Nephron (organoid): ENCODE measurements around the gene TAS2R20.

Source experiments
- H3K27ac Mint-ChIP-seq, 3 experiments: 2 replicates each; pipeline ENCODE4 v1.8.0; 2020; ENCODE audit warnings: mixed read lengths in 3 of 3, mild to moderate bottlenecking in 2 of 3, moderate library complexity in 1 of 3
- H3K27me3 Mint-ChIP-seq: 2 replicates; pipeline ENCODE4 v1.8.0; 2021; ENCODE audit warnings: low read depth, mild to moderate bottlenecking, moderate library complexity, mixed read lengths
- H3K36me3 Mint-ChIP-seq: 2 replicates; pipeline ENCODE4 v1.8.0; 2020; ENCODE audit warnings: low read depth, mixed read lengths
- H3K4me1 Mint-ChIP-seq: 2 replicates; pipeline ENCODE4 v1.8.0; 2020; ENCODE audit warnings: mixed read lengths
- H3K4me3 Mint-ChIP-seq, 3 experiments: 2 replicates each; pipeline ENCODE4 v1.8.0; 2020; ENCODE audit warnings: mild to moderate bottlenecking in 3 of 3, mixed read lengths in 3 of 3, moderate library complexity in 2 of 3
- H3K9me3 Mint-ChIP-seq: 2 replicates; pipeline ENCODE4 v1.8.0; 2020; ENCODE audit warnings: mixed read lengths
- CTCF ChIP-seq, 3 experiments: fragments of 200-600 bp; sonication (generic); IDR thresholded peaks; one replicate each; pipeline ENCODE4 v1.5.0; 2021; ENCODE audit warnings: antibody characterized with exemption in 3 of 3; ENCODE audit not compliant: unreplicated experiment in 3 of 3

The TAS2R20 gene

GRCh38 chr12:10994307-10994706, 3.8 kb downstream of the TAS2R20 start:
- Mint-ChIP-seq H3K27me3 (no peaks in the 10 kb centered on the region), H3K9me3 (peaks cover 10% of the 10 kb centered on the region), H3K36me3 (peaks cover 39% of the 10 kb centered on the region), H3K27ac (no peak overlapping the region), H3K4me1 (no peaks in the 10 kb centered on the region), H3K4me3 (no peak overlapping the region)
- no peak for TF ChIP-seq CTCF (IDR thresholded peaks at IDR 0.05; ENCODE audit: unreplicated experiment in 3 of 3)

DNA sequence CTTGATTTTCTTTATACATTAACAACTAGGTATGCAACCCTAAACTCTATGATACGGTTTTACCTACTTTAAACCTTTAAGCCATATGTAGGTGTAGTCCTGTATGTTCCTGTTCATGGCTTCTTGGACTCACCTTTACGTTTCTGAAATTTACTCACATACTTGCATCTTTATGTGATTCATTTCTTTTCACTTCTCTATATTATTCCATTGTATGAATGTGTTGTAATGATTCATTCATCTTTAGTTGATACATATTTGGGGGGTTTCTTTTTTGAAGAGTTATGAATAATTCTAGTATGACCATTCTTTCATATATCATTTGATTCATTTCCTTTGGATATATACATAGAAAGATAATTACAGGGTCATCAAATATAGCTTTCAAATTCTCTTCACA, 9.0 kb downstream of the TAS2R20 start:
- no peaks in the 10 kb centered on the region for H3K27me3 Mint-ChIP-seq
- H3K27ac Mint-ChIP-seq = no peak overlapping the region
- H3K36me3 Mint-ChIP-seq = peaks cover 33% of the 10 kb centered on the region
- TF ChIP-seq CTCF (IDR thresholded peaks at IDR 0.05; ENCODE audit: unreplicated experiment in 3 of 3) = no peak
- peaks cover 10% of the 10 kb centered on the region for H3K9me3 Mint-ChIP-seq
- H3K4me1 Mint-ChIP-seq = no peaks in the 10 kb centered on the region
- H3K4me3 Mint-ChIP-seq = no peak overlapping the region

- H3K27me3 Mint-ChIP-seq = no peaks in the 10 kb centered on the region
- H3K36me3 Mint-ChIP-seq = peaks cover 31% of the 10 kb centered on the region
- no peak for TF ChIP-seq CTCF (IDR thresholded peaks at IDR 0.05; ENCODE audit: unreplicated experiment in 3 of 3)
- no peak within 1 kb of the TSS for H3K27ac Mint-ChIP-seq
- no peaks in the 10 kb centered on the region for H3K4me1 Mint-ChIP-seq
- H3K9me3 Mint-ChIP-seq = peaks cover 10% of the 10 kb centered on the region
- no peak within 1 kb of the TSS for H3K4me3 Mint-ChIP-seq
These were observed 11.3 kb downstream of the TAS2R20 start, which contains the start of gene TAS2R50 for GRCh38 chr12:10986812-10987211. TAS2R50 (minus strand) TSS chr12:10986912; CDS start chr12:10986860, 52 bp downstream.

DNA sequence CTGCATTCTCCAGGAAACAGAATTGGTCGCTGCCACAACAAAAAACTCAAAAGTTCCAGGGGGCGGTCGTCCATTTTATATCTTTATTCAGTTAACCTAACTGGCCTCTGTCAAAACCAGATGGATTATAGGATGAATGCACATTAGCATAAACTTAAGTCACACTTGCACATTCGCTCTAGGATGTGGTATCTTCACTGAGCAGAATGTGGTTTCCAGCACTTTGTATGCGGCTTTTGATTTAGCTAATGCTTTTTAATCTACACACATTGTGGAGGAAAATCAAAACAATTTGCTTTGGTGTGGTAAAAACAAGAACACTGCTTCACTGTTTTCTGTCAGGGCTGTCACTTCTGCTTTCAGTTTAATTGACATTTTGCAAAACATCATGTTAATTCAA, 15.9 kb downstream of the TAS2R20 start:
- Mint-ChIP-seq H3K36me3 (peaks cover 11% of the 10 kb centered on the region), H3K9me3 (peaks cover 7% of the 10 kb centered on the region), H3K27me3 (no peaks in the 10 kb centered on the region), H3K27ac (no peak overlapping the region), H3K4me1 (no peaks in the 10 kb centered on the region), H3K4me3 (no peak overlapping the region)
- no peak for TF ChIP-seq CTCF (IDR thresholded peaks at IDR 0.05; ENCODE audit: unreplicated experiment in 3 of 3)

DNA sequence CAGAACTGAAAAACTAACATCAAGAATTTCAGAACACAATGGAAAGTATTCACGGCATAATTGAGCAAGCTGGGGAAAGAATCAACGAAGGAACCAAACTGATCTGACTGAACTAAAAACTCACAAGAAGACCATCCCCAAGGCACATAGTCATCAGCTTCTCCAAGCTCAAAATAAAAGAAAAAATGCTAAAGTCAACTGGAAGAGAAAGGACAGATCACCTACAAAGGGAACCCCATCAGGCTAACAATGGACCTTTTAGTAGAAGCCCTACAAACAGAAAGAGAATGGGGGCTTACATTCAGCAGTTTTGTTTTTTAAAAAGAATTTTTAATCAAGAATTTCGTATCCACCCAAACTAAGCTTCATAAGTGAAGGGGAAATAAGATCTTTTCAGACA, 23.1 kb downstream of the TAS2R20 start:
- no peak overlapping the region for H3K27ac Mint-ChIP-seq
- H3K4me3 Mint-ChIP-seq = no peak overlapping the region
- no peaks in the 10 kb centered on the region for H3K27me3 Mint-ChIP-seq
- H3K9me3 Mint-ChIP-seq = peaks cover 17% of the 10 kb centered on the region
- peaks cover 21% of the 10 kb centered on the region for H3K36me3 Mint-ChIP-seq
- H3K4me1 Mint-ChIP-seq = no peaks in the 10 kb centered on the region
- TF ChIP-seq CTCF (IDR thresholded peaks at IDR 0.05; ENCODE audit: unreplicated experiment in 3 of 3) = no peak

DNA sequence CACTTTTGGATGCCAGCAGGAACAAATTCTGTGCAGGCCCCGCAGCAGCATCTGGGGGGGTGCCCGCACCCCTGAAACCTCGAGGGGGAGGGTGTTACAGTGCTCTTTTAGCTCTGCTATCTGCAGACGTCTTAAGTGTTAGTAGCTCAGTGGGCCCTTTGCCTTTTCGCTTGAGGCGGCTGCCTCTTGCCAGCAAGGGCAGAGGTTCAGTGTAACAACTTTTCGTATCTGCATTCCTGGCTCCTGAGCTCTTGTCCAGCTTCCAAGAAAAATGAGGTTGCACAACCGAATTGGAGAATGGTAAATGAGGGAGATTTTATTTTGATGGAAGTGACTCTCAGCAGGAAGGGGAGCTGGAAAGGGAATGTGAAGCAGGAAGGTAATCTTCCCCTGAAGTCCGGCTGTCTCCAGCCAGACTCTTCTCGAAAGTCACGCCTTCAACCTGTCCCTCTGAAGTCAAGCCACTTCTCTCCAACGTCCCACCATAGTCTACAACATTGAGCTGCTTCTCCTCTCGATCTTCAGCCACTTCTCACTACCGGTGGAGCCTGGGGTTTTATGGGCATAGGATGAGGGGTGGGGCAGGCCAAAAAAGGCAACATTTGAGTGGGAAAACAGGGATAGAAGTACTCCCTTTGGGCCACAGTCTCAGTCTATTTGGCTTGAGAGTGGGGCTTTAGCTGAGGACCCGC, 29.2 kb downstream of the TAS2R20 start:
- TF ChIP-seq CTCF (IDR thresholded peaks at IDR 0.05; ENCODE audit: unreplicated experiment in 3 of 3) = no peak
- Mint-ChIP-seq H3K36me3 (peaks cover 14% of the 10 kb centered on the region), H3K27ac (no peak overlapping the region), H3K27me3 (no peaks in the 10 kb centered on the region), H3K4me3 (no peak overlapping the region), H3K9me3 (no peaks in the 10 kb centered on the region), H3K4me1 (no peaks in the 10 kb centered on the region)
